Fibroblast of skin of right quadriceps (primary cell): ENCODE data around the gene RAB6A.
"Not testable (repeated sequence)": the region's sequence is repeated elsewhere in the genome, so short reads cannot be mapped to it uniquely, and the experiment has no call there.

ENCODE experiments used
- DNase-seq: peaks from one replicate; pipeline ENCODE4 v3.0.0-alpha.2; 2013

The RAB6A gene

DNA sequence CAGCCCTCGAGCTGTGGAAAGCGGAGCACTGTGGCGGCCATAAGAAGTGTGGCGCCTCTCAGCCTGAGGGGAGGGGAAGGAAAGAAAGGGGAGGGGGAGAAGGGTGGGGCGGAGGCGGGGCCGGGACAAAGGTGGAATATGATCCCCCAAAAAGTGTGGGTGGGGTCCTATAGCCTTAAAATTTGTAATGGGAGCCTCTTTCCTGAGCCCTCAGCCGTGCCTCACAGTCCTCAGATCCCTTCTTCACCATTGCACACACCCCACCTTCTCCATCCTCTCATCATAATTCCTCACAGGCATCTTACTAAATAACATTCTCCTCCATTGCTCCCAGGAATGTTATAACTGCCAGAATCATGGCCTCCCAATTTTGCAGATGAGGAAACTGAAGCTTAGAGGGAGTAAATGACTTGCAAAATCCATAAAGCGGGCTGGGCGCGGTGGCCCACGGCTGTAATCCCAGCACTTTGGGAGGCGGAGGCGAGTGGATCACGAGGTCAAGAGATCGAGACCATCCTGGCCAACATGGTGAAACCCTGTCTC is 600 bp upstream of the RAB6A start:
- DNase-seq, result no peak

DNA sequence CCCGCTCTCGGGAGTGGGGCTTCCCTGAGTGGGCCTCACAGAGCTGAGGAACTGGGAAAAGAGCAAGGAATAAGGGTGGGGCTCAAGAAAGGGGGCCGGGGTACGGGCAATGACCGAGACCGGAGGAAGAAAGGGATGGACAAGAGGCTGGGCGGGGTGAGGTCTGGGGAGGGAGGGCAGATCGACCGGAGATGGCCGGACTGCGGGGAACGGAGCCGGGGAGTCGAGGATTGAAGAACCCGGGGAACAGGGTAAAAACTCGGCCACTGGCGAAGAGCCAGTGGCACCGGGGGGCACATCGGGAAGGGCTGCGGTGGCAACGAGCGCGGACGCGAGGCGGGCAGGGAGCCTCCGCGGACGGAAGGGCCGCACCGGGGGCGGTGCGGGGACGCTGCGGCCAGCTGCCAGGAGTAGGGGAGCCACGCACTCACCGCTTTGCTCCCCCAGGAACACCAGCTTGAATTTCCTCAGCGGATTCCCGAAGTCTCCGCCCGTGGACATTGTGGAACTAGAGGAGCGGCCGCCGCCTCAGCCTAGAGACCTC is 667 bp downstream of the RAB6A start:
- DNase-seq, result peak; percentile 6

DNA sequence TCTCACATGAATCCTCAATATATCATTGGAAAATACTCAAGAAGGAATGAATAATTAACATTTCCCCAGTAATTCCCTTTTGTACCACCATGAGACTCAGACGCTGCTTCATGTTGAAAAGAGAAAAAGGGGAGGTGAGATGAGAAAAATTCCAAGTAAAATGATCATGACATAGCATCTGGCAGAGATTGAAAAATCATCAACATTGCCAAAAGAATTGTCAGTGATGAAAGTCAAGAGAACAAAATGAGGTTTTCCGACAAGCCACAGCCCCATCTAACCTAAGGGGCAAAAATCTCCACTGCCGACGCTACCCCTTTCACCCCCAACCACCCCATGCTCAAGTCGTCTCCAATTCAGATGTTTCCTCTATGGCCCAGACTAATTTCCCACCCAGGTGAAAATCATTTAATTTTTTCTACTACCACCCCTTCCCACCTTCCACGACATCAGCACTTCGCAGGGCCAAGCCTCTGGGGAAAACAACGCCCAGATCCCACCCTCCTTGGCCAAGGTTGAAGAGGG is 1.2 kb downstream of the RAB6A start:
- peak; percentile 38 for DNase-seq

DNA sequence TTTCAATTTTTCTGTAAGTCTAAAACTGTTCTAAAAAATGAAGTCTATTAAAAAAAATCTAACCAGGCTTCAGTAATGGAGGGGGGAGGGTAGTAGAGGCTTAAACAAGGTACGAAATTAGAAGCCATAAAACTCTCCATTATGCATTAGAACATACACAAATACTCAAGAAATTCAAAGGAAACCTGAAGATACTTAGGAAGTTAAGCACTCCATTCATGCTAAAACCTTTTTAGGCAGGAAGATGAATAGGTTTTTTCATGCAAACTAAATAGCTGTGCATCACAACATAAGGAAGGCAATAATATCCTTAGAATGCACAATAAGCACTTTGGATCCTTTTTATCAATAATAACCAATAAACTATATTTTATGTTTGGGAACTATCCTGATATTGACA is 2.4 kb downstream of the RAB6A start:
- DNase-seq, result no peak

DNA sequence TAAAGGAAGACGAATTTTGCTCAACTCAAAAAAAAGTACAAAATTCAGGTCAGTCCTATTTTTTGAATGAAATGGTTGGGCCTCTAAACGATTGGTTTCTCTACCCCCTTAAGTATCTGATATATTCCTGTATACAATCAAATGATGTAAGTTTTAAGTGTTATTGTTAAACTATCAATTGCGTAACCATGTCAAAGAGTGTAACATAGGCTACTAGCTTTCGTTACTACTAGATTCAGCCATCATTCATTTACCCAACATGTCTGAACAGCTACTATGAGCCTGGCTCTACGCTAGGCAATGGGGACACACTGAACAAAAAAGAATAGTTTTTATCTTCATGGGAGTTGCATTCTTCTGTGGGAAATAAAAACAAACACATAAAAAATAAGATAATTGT is 3.3 kb downstream of the RAB6A start:
- DNase-seq, result no peak

DNA sequence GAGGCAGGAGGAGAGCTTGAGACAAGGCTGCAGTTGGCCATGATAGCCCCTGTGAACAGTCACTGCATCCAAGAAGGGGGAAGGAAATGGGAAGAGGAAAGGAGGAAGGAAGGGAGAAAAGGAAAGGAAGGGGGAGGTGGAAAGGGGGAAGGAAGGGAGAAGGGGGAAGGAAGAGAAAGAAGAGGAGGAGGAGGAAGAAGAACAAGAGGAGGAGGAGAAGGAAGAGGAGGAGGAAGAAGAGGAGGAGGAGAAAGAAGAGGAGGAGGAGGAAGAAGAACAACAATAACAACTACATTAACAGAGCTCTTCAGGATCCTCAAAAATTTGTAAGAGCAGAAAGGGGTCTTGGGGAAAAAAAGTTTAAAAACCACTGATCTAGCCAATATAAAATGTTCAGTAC is 5.2 kb downstream of the RAB6A start:
- no peak for DNase-seq

DNA sequence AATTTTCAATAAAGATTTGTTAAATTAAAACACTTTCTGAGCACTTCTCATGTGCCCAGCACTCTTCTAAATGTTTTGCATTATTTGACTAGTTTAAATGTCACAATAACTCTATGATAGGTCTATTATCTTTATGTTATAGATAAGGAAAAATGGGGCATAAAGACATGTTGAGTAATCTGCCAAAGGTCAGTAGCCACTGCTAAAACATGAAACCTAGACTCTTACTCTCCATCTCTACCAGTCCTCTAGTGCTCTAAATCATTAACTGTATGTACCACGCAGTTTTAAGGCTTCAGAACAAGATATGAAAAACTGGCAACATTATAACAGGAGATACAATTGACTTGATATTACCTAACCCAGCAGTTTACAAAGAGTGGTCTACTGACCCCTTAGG is 6.9 kb downstream of the RAB6A start:
- no peak for DNase-seq

DNA sequence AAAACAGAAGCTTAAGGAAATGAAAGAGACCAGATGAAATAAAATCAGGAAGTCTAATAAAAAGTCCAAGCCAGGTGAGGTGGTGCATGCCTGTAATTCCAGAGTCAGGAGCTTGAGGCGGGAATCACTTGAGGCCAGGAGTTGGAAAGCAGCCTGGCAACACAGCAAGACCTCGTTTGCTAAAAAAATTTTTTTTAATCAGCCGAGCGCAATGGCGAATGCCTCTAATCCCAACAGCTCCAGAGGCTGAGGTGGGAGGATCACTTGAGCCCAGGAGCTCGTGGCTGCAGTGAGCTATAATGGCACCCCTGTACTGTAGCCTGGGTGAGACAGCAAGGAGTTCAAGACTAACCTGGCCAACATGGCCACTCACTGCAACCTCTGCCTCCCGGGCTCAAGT is 8.0 kb downstream of the RAB6A start:
- DNase-seq, result no peak

DNA sequence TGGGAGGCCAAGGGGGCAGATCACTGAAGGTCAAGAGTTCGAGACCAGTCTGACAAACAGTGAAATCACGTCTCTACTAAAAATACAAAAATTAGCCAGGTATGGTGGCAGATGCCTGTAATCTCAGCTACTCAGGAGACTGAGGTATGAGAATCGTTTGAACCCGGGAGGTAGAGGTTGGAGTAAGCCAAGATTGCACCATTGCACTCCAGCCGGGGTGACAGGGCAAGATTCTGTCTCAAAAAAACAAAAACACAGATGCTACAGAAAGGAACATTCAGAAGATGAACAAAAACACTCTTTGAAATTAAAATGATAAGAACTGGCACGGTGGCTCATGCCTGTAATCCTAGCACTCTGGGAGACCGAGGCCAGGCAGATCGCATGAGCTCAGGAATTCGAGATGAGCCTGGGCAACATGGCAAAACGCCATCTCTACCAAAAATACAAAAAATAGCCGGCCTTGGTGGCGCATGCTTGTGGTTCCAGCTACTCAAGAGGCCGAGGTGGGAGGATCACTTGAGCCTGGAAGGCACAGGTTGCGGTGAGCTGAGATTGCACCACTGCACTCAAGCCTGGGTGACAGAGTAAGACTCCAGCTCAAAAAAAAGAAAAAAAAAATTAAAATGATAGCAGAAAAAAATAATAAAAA is 8.5 kb downstream of the RAB6A start:
- no peak for DNase-seq

DNA sequence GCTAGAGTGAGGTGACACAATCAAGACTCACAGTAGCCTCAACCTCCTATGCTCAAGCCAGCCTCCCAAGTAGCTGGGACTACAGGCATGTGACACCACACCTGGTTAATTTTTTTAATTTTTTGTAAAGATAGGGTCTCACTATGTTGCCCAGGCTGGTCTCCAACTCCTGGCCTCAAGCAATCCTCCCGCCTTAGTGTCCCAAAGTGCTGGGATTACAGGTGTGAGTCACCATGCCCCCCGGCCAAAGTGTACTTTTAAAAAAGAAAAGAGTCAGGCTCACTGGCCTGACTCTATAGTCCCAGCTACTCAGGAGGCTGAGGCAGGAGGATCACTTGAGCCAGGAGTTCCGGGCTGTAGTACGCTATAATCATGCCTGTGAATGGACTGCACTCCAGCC is 10.0 kb downstream of the RAB6A start:
- not testable (repeated sequence) for DNase-seq

DNA sequence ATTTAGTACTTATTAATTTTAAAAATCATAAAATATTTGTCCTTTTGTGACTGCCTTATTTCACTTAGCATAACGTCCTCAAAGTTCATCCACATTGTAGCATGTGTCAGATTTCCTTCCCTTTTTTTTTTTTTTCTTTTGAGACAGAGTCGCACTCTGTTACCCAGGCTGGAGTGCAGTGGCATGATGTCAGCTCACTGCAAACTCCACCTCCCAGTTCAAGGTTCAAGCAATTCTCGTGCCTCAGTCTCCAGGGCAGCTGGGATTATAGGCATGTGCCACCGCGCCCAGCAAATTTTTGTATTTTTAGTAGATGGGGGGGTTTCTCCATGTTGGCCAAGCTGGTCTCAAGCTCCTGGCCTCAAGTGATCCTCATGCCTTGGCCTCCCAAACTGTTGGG is 10.6 kb downstream of the RAB6A start:
- no peak for DNase-seq

DNA sequence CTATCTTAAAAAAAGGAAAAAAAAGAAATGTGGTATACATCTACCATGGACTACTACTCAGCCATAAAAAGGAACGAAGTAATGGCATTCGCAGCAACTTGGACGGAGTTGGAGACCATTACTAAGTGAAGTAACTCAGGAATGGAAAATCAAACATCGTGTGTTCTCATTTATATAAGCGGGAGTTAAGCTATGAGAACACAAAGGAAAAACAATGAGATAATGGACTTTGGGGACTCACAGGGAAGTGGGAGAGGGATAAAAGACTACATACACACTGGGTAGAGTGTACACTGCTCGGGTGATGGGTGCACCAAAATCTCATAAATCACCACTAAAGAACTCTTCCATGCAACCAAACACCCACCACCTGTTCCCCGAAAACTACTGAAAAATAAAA is 11.8 kb downstream of the RAB6A start:
- DNase-seq, result no peak

DNA sequence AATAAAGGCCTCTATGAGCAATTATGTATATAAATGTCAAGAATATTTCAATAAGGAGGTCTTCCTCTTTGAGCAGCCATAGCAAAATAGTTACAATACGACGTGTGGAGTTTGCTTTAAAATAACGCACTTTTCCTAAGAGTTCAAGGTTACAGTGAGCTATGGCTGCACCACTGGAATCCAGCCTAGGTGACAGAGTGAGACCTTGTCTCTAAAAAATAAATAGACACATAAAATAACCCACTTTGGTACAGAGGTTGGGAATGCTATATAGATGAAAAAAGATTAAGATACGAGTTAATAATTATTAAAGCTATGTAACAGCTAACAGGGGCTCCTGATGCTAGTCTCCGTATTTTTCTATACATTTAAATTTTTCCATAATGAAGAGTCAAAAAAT is 12.6 kb downstream of the RAB6A start:
- no peak for DNase-seq

DNA sequence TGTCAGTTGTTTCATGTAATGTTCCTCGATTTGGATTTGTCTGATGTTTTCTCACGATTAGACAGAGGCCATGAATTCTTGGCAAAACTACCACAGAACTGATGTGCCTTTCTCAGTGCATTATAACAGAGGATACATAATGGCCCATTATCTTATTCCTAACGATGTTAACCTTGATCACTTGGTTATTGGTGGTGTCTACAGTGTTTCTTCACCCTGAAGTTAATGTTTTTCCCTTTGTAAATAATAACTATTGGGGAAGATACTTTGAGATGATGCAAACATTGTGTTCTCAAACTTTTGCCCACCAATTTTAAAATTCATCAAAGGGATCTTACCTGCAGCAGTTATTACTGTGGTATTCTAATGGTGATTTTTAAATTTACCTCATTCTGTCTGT is 13.1 kb downstream of the RAB6A start:
- DNase-seq, result no peak

DNA sequence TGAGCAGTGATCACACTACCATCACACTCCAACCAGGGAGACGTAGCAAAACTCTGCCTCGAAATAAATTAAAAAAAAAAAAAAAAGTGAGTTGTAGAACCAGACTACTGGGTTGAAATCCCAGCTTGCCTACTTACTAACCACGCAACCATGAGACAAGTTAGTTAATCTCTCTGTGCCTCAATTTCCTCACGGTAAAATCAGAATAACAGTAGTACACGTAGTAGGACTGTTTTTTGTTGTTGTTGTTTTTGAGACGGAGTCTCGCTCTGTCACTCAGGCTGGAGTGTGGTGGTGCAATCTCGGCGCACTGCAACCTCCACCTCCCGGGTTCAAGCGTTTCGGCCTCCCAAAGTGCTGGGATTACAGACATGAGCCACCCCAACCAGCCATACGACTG is 14.2 kb downstream of the RAB6A start:
- DNase-seq, result no peak

DNA sequence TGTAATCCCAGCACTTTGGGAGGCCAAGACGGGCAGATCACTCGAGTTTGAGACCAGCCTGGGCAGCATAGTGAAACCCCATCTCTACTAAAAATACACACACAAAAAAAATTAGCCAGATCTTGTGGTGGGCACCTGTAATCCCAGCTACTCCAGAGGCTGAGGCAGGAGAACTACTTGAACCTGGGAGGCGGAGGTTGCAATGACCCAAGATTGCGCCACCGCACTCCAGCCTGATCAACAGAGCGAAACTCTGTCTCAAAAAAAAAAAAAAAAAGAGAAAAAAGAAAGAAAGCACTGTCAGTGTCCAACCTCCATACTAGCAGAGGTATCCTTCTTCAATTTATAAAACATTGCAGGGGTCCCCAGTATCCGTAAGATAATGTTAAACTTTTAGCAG is 17.8 kb downstream of the RAB6A start:
- DNase-seq, result no peak

DNA sequence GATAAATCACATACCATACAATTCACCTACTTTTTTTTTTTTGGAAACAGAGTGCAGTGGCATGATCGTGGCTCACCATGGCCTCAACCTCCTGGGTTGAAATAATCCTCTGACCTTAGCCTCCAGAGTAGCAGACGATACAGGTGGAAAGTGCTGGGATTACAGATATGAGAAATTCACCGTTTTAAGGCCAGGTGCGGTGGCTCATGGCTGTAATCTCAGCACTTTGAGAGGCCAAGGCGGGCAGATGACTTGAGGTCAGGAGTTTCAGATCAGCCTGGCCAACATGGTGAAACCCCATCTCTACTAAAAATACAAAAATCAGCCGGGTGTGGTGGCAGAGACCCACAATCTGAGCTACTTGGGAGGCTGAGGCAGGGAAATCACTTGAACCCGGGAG is 24.9 kb downstream of the RAB6A start:
- not testable (repeated sequence) for DNase-seq

DNA sequence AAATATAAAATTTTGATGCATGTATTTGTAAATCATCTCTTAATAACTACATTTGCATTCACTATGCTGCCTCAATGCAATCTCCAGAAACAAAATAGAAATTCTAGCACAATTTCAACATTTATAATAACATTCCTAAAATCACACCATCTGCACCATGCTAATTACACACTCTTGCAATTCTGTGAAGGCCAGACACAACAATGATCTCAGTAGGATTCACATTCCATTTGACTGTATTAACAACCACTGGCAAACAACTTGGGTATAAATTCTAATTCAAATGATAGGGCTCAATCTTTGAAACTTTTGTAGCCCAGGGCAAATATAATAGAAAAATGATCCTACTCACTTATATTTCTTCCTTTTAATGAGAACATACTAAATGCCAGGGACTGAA is 25.9 kb downstream of the RAB6A start:
- peak; percentile 23 for DNase-seq

DNA sequence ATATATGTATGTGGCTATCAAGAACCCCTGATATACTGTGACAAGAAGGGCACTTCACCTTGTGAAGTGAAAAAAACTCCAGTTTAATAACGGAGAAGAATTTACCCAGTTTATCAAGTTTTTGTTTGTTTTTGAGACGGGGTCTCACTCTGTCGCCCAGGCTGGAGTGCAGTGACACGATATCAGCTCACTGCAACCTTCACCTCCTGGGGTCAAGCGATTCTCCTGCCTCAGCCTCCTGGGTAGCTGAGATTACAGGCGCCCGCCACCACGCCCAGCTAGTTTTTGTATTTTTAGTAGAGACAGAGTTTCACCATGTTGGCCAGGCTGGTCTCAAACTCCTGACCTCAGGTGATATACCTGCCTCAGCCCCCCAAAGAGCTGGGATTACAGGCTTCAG is 26.9 kb downstream of the RAB6A start:
- DNase-seq, result not testable (repeated sequence)

DNA sequence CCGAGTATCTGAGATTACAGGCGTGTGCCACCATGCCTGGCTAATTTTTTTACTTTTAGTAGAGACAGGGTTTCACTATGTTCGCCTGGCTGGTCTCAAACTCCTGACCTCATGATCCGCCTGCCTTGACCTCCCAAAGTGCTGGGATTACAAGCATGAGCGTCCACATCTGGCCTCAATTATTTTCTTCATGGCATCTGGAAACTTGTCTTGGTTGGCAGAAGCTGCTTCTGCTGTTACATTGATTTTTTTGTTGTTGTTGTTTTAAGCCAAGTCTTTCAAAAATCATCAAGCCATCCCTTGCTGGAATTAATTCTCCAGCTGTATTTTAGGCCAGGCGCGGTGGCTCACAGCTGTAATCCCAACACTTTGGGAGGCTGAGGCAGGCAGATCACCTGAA is 27.9 kb downstream of the RAB6A start:
- not testable (repeated sequence) for DNase-seq

DNA sequence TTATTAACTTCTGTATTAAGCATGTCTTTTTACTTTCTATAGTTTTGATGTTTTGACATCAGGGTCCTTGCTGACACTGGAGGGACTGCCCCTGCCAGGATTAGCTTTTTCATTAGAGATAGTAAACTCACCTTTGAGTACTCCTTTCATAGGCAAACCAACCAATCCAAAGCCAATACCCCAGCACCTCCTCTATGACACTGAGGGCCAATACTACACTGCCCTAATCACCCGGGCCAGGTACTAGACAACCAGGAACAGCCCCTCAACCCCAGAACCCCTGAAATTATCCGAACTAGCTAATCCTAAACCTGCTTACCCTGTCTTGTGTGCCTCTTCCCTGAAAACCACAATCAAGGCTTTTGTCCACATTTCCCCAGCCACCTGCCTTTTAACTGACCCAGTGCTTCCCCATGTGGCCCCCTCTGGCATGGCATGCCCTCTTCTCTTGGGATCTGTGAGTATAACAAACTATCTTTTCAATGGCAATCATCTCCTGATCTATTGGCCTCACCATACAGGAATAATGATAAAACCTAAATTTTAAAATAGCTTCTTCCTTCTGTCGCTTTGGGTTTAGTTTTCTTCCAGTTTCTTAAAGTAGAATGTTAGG is 31.2 kb downstream of the RAB6A start:
- no peak for DNase-seq

DNA sequence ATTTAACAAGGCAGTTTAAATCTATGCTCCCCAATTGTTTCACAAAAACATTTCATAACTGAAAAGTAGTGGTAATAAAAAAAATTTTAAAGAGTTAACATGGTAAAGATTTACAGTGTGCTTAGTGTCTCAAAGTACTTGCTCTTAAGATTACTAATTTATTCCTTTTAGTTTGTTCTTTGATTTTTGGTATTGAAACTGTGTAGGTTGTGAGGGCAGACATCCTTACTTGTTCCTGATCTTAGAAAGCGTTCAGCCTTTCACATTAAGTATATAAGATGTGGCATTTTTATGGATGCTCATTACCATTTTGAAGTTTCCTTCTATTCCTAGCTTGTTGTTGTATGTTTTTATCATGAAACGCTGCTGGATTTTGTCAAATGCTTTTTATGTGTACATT is 32.9 kb downstream of the RAB6A start:
- DNase-seq, result no peak

DNA sequence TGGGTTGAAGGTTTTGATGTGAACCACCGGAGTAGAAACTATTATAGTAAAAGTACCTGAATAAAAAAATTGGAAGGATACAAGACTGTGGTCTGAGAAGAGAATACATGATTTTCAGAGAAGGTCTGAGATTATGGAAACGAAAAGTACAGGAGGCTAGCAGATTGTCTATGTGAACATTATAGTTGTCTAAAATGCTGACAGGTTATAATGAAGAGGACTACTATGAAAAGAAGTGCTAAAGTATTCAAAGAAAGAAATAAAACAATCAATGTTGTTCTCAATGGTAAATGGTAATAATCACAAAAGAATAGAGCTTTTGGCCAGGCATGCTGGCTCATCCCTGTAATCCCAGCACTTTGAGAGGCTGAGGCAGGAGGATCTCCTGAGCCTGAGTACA is 34.0 kb downstream of the RAB6A start:
- DNase-seq, result no peak

DNA sequence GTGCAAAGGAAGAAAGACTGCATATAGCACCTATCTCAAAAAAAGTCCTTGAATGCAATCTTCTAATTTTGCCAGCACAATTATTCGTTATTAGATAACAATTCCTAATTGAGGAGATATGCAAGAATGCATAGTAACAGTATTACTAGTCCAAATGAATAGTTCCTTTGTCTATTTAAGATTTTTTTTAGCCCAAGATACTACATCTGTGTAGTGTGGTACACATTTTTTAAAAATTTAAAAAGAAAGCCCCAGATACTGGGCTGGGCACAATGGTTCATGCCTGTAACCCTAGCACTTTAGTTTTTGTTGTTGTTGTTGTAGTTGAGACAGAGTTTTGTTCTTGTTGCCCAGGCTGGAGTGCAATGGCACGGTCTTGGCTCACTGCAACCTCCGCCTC is 43.7 kb downstream of the RAB6A start:
- no peak for DNase-seq
